ENCODE measurements around the gene ME3.

Gene ME3

GRCh38 chr11:86629045-86629706 is 43.2 kb downstream of the ME3 start:
- no peak for TF ChIP-seq CTCF (IDR thresholded peaks at IDR 0.05; ENCODE audit: low read depth, low read length, missing control alignments)
- no peak for DNase-seq (ENCODE audit: low read depth)
- H3K4me3 ChIP-seq (ENCODE audit: low read depth, low read length): no peak overlapping the region

- TF ChIP-seq CTCF (IDR thresholded peaks at IDR 0.05; ENCODE audit: low read depth, low read length, missing control alignments): no peak
- no peak for DNase-seq (ENCODE audit: low read depth)
- no peak overlapping the region for H3K4me3 ChIP-seq (ENCODE audit: low read depth, low read length)
Measured at GRCh38 chr11:86627776-86628455, 44.5 kb downstream of the ME3 start.

- H3K4me3 ChIP-seq (ENCODE audit: low read depth, low read length): no peak overlapping the region
- DNase-seq (ENCODE audit: low read depth): no peak
Measured at GRCh38 chr11:86625981-86626380, 46.4 kb downstream of the ME3 start.

GRCh38 chr11:86625544-86625943 is 46.9 kb downstream of the ME3 start:
- no peak for DNase-seq (ENCODE audit: low read depth)
- no peak overlapping the region for H3K4me3 ChIP-seq (ENCODE audit: low read depth, low read length)
- TF ChIP-seq CTCF (IDR thresholded peaks at IDR 0.05; ENCODE audit: low read depth, low read length, missing control alignments): no peak

More at GRCh38 chr11:86625981-86626380, 46.4 kb downstream of the ME3 start:
- no peak for TF ChIP-seq CTCF (IDR thresholded peaks at IDR 0.05; ENCODE audit: low read depth, low read length, missing control alignments)

GRCh38 chr11:86624366-86624765 is 48.0 kb downstream of the ME3 start:
- TF ChIP-seq CTCF (IDR thresholded peaks at IDR 0.05; ENCODE audit: low read depth, low read length, missing control alignments): no peak
- no peak for DNase-seq (ENCODE audit: low read depth)
- H3K4me3 ChIP-seq (ENCODE audit: low read depth, low read length): no peak overlapping the region

- DNase-seq (ENCODE audit: low read depth): no peak
- H3K4me3 ChIP-seq (ENCODE audit: low read depth, low read length): no peak overlapping the region
- TF ChIP-seq CTCF (IDR thresholded peaks at IDR 0.05; ENCODE audit: low read depth, low read length, missing control alignments): no peak
Measured at GRCh38 chr11:86623736-86624135, 48.7 kb downstream of the ME3 start.
